HEK293 (cell line): ENCODE measurements around the gene PCMT1.

Experiments used
- CTCF ChIA-PET: fragments of 350-600 bp; formaldehyde crosslinking; extraction: SDS; loops from one replicate; lab custom pipeline; 2021; ENCODE audit warnings: antibody characterized with exemption; lab: Yijun Ruan, JAX
- POLR2A ChIA-PET: fragments of 300-600 bp; formaldehyde crosslinking; extraction: SDS; loops from one replicate; lab custom pipeline; 2020; ENCODE audit warnings: antibody characterized with exemption, inconsistent platforms; lab: Yijun Ruan, JAX
- H3K27ac ChIP-seq: fragments of 200-500 bp; sonication (Bioruptor generic); 2 replicates; pipeline ENCODE4 v1.5.1; 2014; ENCODE audit warnings: low read depth, low read length, control low read depth, inconsistent platforms; ENCODE audit errors: extremely low read depth
- H3K36me3 ChIP-seq, 2 experiments: fragments of 200-500 bp in 1 of 2; sonication (Bioruptor generic) in 1 of 2; 1 replicate in 1 of 2; 2 replicates in 1 of 2; pipeline ENCODE4 v1.5.1; 2014 to 2017; ENCODE audit warnings: inconsistent platforms in 2 of 2, low read length in 2 of 2; ENCODE audit not compliant: control insufficient read depth in 2 of 2, insufficient read depth in 1 of 2
- H3K4me1 ChIP-seq: fragments of 200-500 bp; sonication (Bioruptor generic); 2 replicates; pipeline ENCODE4 v1.5.1; 2014; ENCODE audit warnings: mild to moderate bottlenecking, low read length, inconsistent platforms; ENCODE audit not compliant: control insufficient read depth, insufficient read depth
- H3K4me3 ChIP-seq: 2 replicates; pipeline ENCODE4 v1.5.1; 2011; ENCODE audit warnings: low read depth, mild to moderate bottlenecking, control low read depth, low read length, moderate library complexity
- H3K9me3 ChIP-seq: fragments of 200-500 bp; sonication (Bioruptor generic); 2 replicates; pipeline ENCODE4 v1.5.1; 2014; ENCODE audit warnings: low read depth, low read length, inconsistent platforms; ENCODE audit not compliant: control insufficient read depth, insufficient read depth
- GLIS1 ChIP-seq: fragments of 450-650 bp; formaldehyde crosslinking; IDR thresholded peaks from 2 replicates; pipeline ENCODE4 v1.5.1; 2016; ENCODE audit warnings: missing biosample characterization, missing genetic modification characterization
- PRDM1 ChIP-seq: fragments of 450-650 bp; formaldehyde crosslinking; IDR thresholded peaks from 2 replicates; pipeline ENCODE4; 2016; ENCODE audit warnings: missing biosample characterization, missing genetic modification characterization
- SCRT1 ChIP-seq: fragments of 450-650 bp; formaldehyde crosslinking; IDR thresholded peaks from 2 replicates; pipeline ENCODE4 v1.5.1; 2016; ENCODE audit warnings: missing biosample characterization, missing genetic modification characterization, borderline replicate concordance
- SCRT2 ChIP-seq: fragments of 450-650 bp; formaldehyde crosslinking; IDR thresholded peaks from 2 replicates; pipeline ENCODE4 v1.5.1; 2016; ENCODE audit warnings: missing biosample characterization, missing genetic modification characterization
- WT1 ChIP-seq: fragments of 450-650 bp; formaldehyde crosslinking; IDR thresholded peaks from 2 replicates; pipeline ENCODE4 v1.5.1; 2016; ENCODE audit warnings: missing biosample characterization, missing genetic modification characterization
- ZBTB8A ChIP-seq: fragments of 450-650 bp; formaldehyde crosslinking; IDR thresholded peaks from 2 replicates; pipeline ENCODE4 v1.5.1; 2016; ENCODE audit warnings: missing biosample characterization, missing genetic modification characterization
- ZFP3 ChIP-seq: fragments of 450-650 bp; formaldehyde crosslinking; IDR thresholded peaks from 2 replicates; pipeline ENCODE4 v1.5.1; 2016; ENCODE audit warnings: low read depth, missing biosample characterization, missing genetic modification characterization
- ZNF140 ChIP-seq: fragments of 450-650 bp; formaldehyde crosslinking; IDR thresholded peaks from 2 replicates; pipeline ENCODE4 v1.5.1; 2016; ENCODE audit warnings: missing biosample characterization, missing genetic modification characterization
- ZNF223 ChIP-seq: fragments of 450-650 bp; formaldehyde crosslinking; IDR thresholded peaks from 2 replicates; pipeline ENCODE4 v1.5.1; 2016; ENCODE audit warnings: missing biosample characterization, missing genetic modification characterization
- ZNF335 ChIP-seq: fragments of 450-650 bp; formaldehyde crosslinking; conservative IDR thresholded peaks from 2 replicates; pipeline ENCODE4 v1.5.1; 2016; ENCODE audit warnings: missing biosample characterization, missing genetic modification characterization
- ZNF391 ChIP-seq: fragments of 450-650 bp; formaldehyde crosslinking; IDR thresholded peaks from 2 replicates; pipeline ENCODE4 v1.5.1; 2016; ENCODE audit warnings: low read depth, missing biosample characterization, missing genetic modification characterization, borderline replicate concordance
- ZNF514 ChIP-seq: fragments of 450-650 bp; formaldehyde crosslinking; IDR thresholded peaks from 2 replicates; pipeline ENCODE4 v1.5.1; 2016; ENCODE audit warnings: missing biosample characterization, missing genetic modification characterization
- ZNF558 ChIP-seq: fragments of 450-650 bp; formaldehyde crosslinking; IDR thresholded peaks from 2 replicates; pipeline ENCODE4 v1.5.1; 2016; ENCODE audit warnings: missing biosample characterization, missing genetic modification characterization
- ZNF596 ChIP-seq: fragments of 450-650 bp; IDR thresholded peaks from 2 replicates; pipeline ENCODE4 v1.5.0; 2018; ENCODE audit warnings: missing biosample characterization, mild to moderate bottlenecking, missing genetic modification characterization, moderate library complexity
- ZNF664 ChIP-seq: fragments of 450-650 bp; formaldehyde crosslinking; IDR thresholded peaks from 2 replicates; pipeline ENCODE4 v1.5.1; 2016; ENCODE audit warnings: missing biosample characterization, missing genetic modification characterization
- ZNF677 ChIP-seq: fragments of 450-650 bp; IDR thresholded peaks from 2 replicates; pipeline ENCODE4 v1.5.0; 2018; ENCODE audit warnings: missing biosample characterization, mild to moderate bottlenecking, missing genetic modification characterization, moderate library complexity
- ZNF785 ChIP-seq: fragments of 450-650 bp; formaldehyde crosslinking; IDR thresholded peaks from 2 replicates; pipeline ENCODE4 v1.5.1; 2016; ENCODE audit warnings: missing biosample characterization, missing genetic modification characterization
- ZSCAN30 ChIP-seq: fragments of 450-650 bp; IDR thresholded peaks from 2 replicates; pipeline ENCODE4 v1.5.1; 2018; ENCODE audit warnings: missing biosample characterization, mild to moderate bottlenecking, missing genetic modification characterization, moderate library complexity
- TF ChIP-seq, protein P1 (sequence below): fragments of 450-650 bp; formaldehyde crosslinking; IDR thresholded peaks from 2 replicates; pipeline ENCODE4 v1.5.1; 2017; ENCODE audit warnings: missing biosample characterization, mild to moderate bottlenecking, missing genetic modification characterization, moderate library complexity
- TF ChIP-seq, protein P2 (sequence below): fragments of 450-650 bp; formaldehyde crosslinking; IDR thresholded peaks from 2 replicates; pipeline ENCODE4 v1.5.1; 2016; ENCODE audit warnings: missing biosample characterization, missing genetic modification characterization
- TF ChIP-seq, protein P3 (sequence below): fragments of 450-650 bp; formaldehyde crosslinking; IDR thresholded peaks from 2 replicates; pipeline ENCODE4 v1.5.1; 2016; ENCODE audit warnings: missing biosample characterization, missing genetic modification characterization
- TF ChIP-seq, protein P4 (sequence below): fragments of 450-650 bp; formaldehyde crosslinking; IDR thresholded peaks from 2 replicates; pipeline ENCODE4 v1.5.1; 2017; ENCODE audit warnings: missing biosample characterization, missing genetic modification characterization

The PCMT1 gene

DNA sequence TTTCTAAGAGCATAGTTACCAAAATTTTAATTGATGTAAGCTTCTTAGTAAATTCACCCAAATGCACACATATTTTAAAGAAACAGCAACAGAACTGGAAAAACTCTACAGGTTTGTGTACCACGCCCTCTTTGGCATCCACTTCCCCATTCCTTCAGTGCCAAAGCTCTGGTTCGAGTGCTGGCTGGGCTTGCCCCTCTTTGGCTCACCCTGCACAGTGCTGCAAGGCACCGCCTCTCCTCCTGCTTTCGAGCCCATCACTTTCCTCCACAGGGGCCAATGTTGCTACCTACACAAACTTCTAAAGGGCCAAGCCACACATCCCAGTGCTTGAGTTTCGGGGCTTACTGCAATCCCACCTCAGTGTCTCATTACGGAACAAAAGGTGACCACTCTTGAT, 105.0 kb downstream of the PCMT1 start:
- Histone ChIP-seq H3K4me1 (peaks cover 38% of the 10 kb centered on the region), H3K4me3 (no peak overlapping the region), H3K9me3 (no peaks in the 10 kb centered on the region), H3K27ac (no peak overlapping the region), H3K36me3 (peaks cover 0 to 20% of the 10 kb centered on the region in 2 experiments; a peak in 2 of 3 replicates)
- ChIA-PET CTCF (interaction anchor here (0.6 to 2.3 kb wide), 5 partner anchors 14 to 523 kb away, joined by 3 to 9 read pairs (median 4); no protein-coding TSS in a partner anchor), POLR2A (interaction anchor here (0.5 to 1.3 kb wide), 3 partner anchors 9 to 1066 kb away, joined by 3 to 4 read pairs (median 3); no protein-coding TSS in a partner anchor)
- TF ChIP-seq ZNF664 = no peak
- TF ChIP-seq, protein P1, sequence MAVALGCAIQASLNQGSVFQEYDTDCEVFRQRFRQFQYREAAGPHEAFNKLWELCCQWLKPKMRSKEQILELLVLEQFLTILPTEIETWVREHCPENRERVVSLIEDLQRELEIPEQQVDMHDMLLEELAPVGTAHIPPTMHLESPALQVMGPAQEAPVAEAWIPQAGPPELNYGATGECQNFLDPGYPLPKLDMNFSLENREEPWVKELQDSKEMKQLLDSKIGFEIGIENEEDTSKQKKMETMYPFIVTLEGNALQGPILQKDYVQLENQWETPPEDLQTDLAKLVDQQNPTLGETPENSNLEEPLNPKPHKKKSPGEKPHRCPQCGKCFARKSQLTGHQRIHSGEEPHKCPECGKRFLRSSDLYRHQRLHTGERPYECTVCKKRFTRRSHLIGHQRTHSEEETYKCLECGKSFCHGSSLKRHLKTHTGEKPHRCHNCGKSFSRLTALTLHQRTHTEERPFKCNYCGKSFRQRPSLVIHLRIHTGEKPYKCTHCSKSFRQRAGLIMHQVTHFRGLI (tag by site-specific recombination) = peak; percentile 91
- TF ChIP-seq ZSCAN30 (tag by site-specific recombination) = no peak

DNA sequence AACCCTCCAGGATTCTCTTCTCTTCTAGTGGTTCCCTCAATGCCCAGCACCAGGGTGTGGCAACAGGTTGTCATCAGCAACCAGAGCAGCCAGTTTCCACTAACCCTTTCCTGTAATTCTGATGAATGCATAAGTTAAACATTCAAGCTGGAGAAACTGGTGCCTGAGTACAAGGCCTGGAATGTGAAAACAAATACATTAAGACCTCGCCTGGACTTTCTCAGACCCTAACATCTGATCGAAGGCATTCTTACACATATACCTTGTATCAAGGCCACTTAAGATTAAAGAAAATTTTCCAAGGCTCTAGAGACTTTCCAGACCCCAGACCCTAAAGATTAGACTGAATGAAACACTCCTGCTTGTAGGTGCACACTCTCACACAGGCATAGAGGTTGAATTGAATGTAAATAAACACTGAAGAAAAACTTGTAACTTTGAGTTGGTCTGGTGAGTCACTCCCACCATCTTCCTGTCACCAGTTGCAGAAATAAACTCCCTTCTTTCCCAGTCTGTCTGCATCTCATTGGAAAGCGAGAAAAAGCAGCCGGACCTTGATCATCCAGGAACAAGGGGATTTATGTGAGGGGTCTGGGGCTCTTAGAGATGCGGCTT, 105.6 kb downstream of the PCMT1 start:
- no peaks in the 10 kb centered on the region for H3K9me3 ChIP-seq
- no peak overlapping the region for H3K4me3 ChIP-seq
- ChIA-PET CTCF (interaction anchor here (0.6 to 3.5 kb wide), 4 partner anchors 8 to 342 kb away, joined by 3 to 17 read pairs (median 6); no protein-coding TSS in a partner anchor), POLR2A (interaction anchor here (0.9 to 1.4 kb wide), 4 partner anchors 8 to 138 kb away, joined by 3 to 6 read pairs (median 4); partner anchors contain the start of gene LATS1)
- peak overlapping the region; percentile 32 for H3K27ac ChIP-seq
- peaks cover 43% of the 10 kb centered on the region for H3K4me1 ChIP-seq
- TF ChIP-seq ZSCAN30 (tag by site-specific recombination) = no peak
- peak; percentile 71; the same call in 1 of the 2 replicates for TF ChIP-seq WT1 (tag by site-specific recombination)
- TF ChIP-seq, protein P2, sequence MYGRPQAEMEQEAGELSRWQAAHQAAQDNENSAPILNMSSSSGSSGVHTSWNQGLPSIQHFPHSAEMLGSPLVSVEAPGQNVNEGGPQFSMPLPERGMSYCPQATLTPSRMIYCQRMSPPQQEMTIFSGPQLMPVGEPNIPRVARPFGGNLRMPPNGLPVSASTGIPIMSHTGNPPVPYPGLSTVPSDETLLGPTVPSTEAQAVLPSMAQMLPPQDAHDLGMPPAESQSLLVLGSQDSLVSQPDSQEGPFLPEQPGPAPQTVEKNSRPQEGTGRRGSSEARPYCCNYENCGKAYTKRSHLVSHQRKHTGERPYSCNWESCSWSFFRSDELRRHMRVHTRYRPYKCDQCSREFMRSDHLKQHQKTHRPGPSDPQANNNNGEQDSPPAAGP (tag by site-specific recombination) = 0 out of 2 replicates have a peak, but pooled peaks have one; percentile 18
- peak; percentile 96 for TF ChIP-seq ZNF558 (tag by site-specific recombination)
- TF ChIP-seq ZNF223 (tag by site-specific recombination) = no peak
- peak; percentile 45; the same call in 1 of the 2 replicates for TF ChIP-seq ZNF335 (tag by site-specific recombination)
- TF ChIP-seq PRDM1 (tag by site-specific recombination) = peak; percentile 49
- TF ChIP-seq ZNF391 (tag by site-specific recombination) = no peak
- TF ChIP-seq ZFP3 (tag by site-specific recombination) = no peak
- no peak for TF ChIP-seq ZNF596 (tag by site-specific recombination)
- peak; percentile 91 for TF ChIP-seq SCRT2 (tag by site-specific recombination)
- TF ChIP-seq GLIS1 (tag by site-specific recombination) = peak; percentile 67
- no peak for TF ChIP-seq ZBTB8A (tag by site-specific recombination)
- TF ChIP-seq, protein P3, sequence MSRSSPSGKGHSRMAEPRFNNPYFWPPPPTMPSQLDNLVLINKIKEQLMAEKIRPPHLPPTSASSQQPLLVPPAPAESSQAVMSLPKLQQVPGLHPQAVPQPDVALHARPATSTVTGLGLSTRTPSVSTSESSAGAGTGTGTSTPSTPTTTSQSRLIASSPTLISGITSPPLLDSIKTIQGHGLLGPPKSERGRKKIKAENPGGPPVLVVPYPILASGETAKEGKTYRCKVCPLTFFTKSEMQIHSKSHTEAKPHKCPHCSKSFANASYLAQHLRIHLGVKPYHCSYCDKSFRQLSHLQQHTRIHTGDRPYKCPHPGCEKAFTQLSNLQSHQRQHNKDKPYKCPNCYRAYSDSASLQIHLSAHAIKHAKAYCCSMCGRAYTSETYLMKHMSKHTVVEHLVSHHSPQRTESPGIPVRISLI (tag by site-specific recombination) = peak; percentile 89; the same call in 1 of the 2 replicates
- TF ChIP-seq ZNF140 (tag by site-specific recombination) = no peak
- no peak for TF ChIP-seq ZNF677 (tag by site-specific recombination)
- TF ChIP-seq, protein P4, sequence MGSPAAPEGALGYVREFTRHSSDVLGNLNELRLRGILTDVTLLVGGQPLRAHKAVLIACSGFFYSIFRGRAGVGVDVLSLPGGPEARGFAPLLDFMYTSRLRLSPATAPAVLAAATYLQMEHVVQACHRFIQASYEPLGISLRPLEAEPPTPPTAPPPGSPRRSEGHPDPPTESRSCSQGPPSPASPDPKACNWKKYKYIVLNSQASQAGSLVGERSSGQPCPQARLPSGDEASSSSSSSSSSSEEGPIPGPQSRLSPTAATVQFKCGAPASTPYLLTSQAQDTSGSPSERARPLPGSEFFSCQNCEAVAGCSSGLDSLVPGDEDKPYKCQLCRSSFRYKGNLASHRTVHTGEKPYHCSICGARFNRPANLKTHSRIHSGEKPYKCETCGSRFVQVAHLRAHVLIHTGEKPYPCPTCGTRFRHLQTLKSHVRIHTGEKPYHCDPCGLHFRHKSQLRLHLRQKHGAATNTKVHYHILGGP (tag by site-specific recombination) = no peak
- no peak for TF ChIP-seq ZNF514 (tag by site-specific recombination)
- TF ChIP-seq SCRT1 = 0 out of 2 replicates have a peak, but pooled peaks have one; percentile 17
- no peak for TF ChIP-seq ZNF785 (tag by site-specific recombination)
- peaks cover 0 to 15% of the 10 kb centered on the region in 2 experiments; a peak in 2 of 3 replicates for H3K36me3 ChIP-seq
